Measurements from ENCODE around the gene RANBP3. TPM values are rescaled to one million over a fixed set of nuclear protein-coding genes. Genes with fewer than 3 reads are reported as not detected.

The RANBP3 gene
- total RNA-seq, 1 donor from 2014 or later: 76.1 TPM

- DNase-seq (ENCODE audit: low read depth): no peak
- TF ChIP-seq CTCF (IDR thresholded peaks at IDR 0.05; ENCODE audit: insufficient read depth, low read length, poor library complexity, severe bottlenecking): no peak
- no peaks in the 10 kb centered on the region for H3K27me3 ChIP-seq (ENCODE audit: control insufficient read depth, insufficient read depth, low read length)
- H3K4me3 ChIP-seq (ENCODE audit: low read depth, low read length): no peak overlapping the region
- H3K36me3 ChIP-seq (ENCODE audit: control insufficient read depth, insufficient read depth, low read length): no peaks in the 10 kb centered on the region
Measured at GRCh38 chr19:5973867-5974635, 3.9 kb downstream of the RANBP3 start.

- Histone ChIP-seq H3K4me3 (ENCODE audit: low read depth, low read length) (no peak overlapping the region), H3K27me3 (ENCODE audit: control insufficient read depth, insufficient read depth, low read length) (no peaks in the 10 kb centered on the region), H3K36me3 (ENCODE audit: control insufficient read depth, insufficient read depth, low read length) (no peaks in the 10 kb centered on the region)
- DNase-seq (ENCODE audit: low read depth): no peak
- no peak for TF ChIP-seq CTCF (IDR thresholded peaks at IDR 0.05; ENCODE audit: insufficient read depth, low read length, poor library complexity, severe bottlenecking)
Measured at GRCh38 chr19:5973376-5973775, 4.6 kb downstream of the RANBP3 start.

GRCh38 chr19:5972355-5972731 lies 5.6 kb downstream of the RANBP3 start:
- no peak for TF ChIP-seq CTCF (IDR thresholded peaks at IDR 0.05; ENCODE audit: insufficient read depth, low read length, poor library complexity, severe bottlenecking)
- Histone ChIP-seq H3K27me3 (ENCODE audit: control insufficient read depth, insufficient read depth, low read length) (no peaks in the 10 kb centered on the region), H3K36me3 (ENCODE audit: control insufficient read depth, insufficient read depth, low read length) (no peaks in the 10 kb centered on the region), H3K4me3 (ENCODE audit: low read depth, low read length) (no peak overlapping the region)
- DNase-seq (ENCODE audit: low read depth): no peak

- H3K36me3 ChIP-seq (ENCODE audit: control insufficient read depth, insufficient read depth, low read length): no peaks in the 10 kb centered on the region
- DNase-seq (ENCODE audit: low read depth): no peak
- no peak for TF ChIP-seq CTCF (IDR thresholded peaks at IDR 0.05; ENCODE audit: insufficient read depth, low read length, poor library complexity, severe bottlenecking)
- H3K27me3 ChIP-seq (ENCODE audit: control insufficient read depth, insufficient read depth, low read length): no peaks in the 10 kb centered on the region
- H3K4me3 ChIP-seq (ENCODE audit: low read depth, low read length): no peak overlapping the region
Measured at GRCh38 chr19:5971714-5972354, 6.1 kb downstream of the RANBP3 start.

GRCh38 chr19:5969476-5969875 lies 8.5 kb downstream of the RANBP3 start:
- DNase-seq (ENCODE audit: low read depth): no peak
- H3K27me3 ChIP-seq (ENCODE audit: control insufficient read depth, insufficient read depth, low read length): no peaks in the 10 kb centered on the region
- no peaks in the 10 kb centered on the region for H3K36me3 ChIP-seq (ENCODE audit: control insufficient read depth, insufficient read depth, low read length)
- TF ChIP-seq CTCF (IDR thresholded peaks at IDR 0.05; ENCODE audit: insufficient read depth, low read length, poor library complexity, severe bottlenecking): no peak
- no peak overlapping the region for H3K4me3 ChIP-seq (ENCODE audit: low read depth, low read length)
